Caco-2 (cell line): Measurements from ENCODE around the gene TYMP. TPM values are rescaled to one million over a fixed set of nuclear protein-coding genes. Genes with fewer than 3 reads are reported as not detected.

Source experiments
- BruUV-seq: library from RNA; stranded (reverse); fragments of 400-500 nt; replicated peaks from 2 replicates; lab custom pipeline; 2021; lab: Mats Ljungman, UMichigan
- CTCF ChIA-PET: fragments of 300-600 bp; sonication (Branson Sonifier 250); formaldehyde crosslinking; loops from one replicate; lab custom pipeline; 2022; ENCODE audit warnings: antibody characterized with exemption; lab: Charles Lee
- POLR2A ChIA-PET: fragments of 300-600 bp; sonication (Branson Sonifier 250); formaldehyde crosslinking; loops from one replicate; lab custom pipeline; 2022; ENCODE audit warnings: antibody characterized with exemption; lab: Charles Lee
- DNase-seq, 2 experiments: peaks; one replicate each; pipeline versions ENCODE4 v3.0.0 to v3.0.0-alpha.2; 2020 to 2022
- H3K27me3 ChIP-seq: replicated peaks from 2 replicates; pipeline ENCODE4 v1.6.0; 2011; ENCODE audit warnings: low read length; ENCODE audit not compliant: control insufficient read depth, insufficient read depth
- H3K36me3 ChIP-seq: 2 replicates; pipeline ENCODE4 v1.5.1; 2011; ENCODE audit warnings: low read length; ENCODE audit not compliant: control insufficient read depth, insufficient read depth
- H3K4me1 ChIP-seq: fragments of 250-450 bp; sonication (Bioruptor Pico); 2 replicates; pipeline ENCODE4 v1.5.1; 2020; ENCODE audit warnings: mild to moderate bottlenecking
- H3K4me3 ChIP-seq: 2 replicates; pipeline ENCODE4 v1.5.1; 2011; ENCODE audit warnings: low read depth, mild to moderate bottlenecking, control low read depth, low read length
- H3K9me3 ChIP-seq: fragments of 250-450 bp; sonication (Bioruptor Pico); 2 replicates; pipeline ENCODE4 v1.5.1; 2020; ENCODE audit warnings: mild to moderate bottlenecking, moderate library complexity
- H3K27ac Mint-ChIP-seq: one replicate; pipeline ENCODE4 v1.8.0; 2022; ENCODE audit warnings: mixed read lengths; ENCODE audit not compliant: unreplicated experiment
- H3K27me3 Mint-ChIP-seq: one replicate; pipeline ENCODE4 v1.8.0; 2022; ENCODE audit warnings: mixed read lengths; ENCODE audit not compliant: insufficient read depth, unreplicated experiment
- H3K36me3 Mint-ChIP-seq: one replicate; pipeline ENCODE4 v1.8.0; 2022; ENCODE audit warnings: mild to moderate bottlenecking, mixed read lengths; ENCODE audit not compliant: insufficient read depth, unreplicated experiment
- H3K4me1 Mint-ChIP-seq: one replicate; pipeline ENCODE4 v1.8.0; 2022; ENCODE audit warnings: low read depth, mixed read lengths; ENCODE audit not compliant: unreplicated experiment
- H3K4me3 Mint-ChIP-seq: one replicate; pipeline ENCODE4 v1.8.0; 2022; ENCODE audit warnings: mild to moderate bottlenecking, moderate library complexity, mixed read lengths; ENCODE audit not compliant: unreplicated experiment
- H3K9me3 Mint-ChIP-seq: one replicate; pipeline ENCODE4 v1.8.0; 2022; ENCODE audit warnings: mixed read lengths; ENCODE audit not compliant: unreplicated experiment
- intact Hi-C: fragments of 100-400 bp; cut with micrococcal nuclease; formaldehyde crosslinking; loops from one replicate; pipeline ENCODE4 v1.10.0; 2022; ENCODE audit not compliant: unreplicated experiment
- total RNA-seq: library from RNA; stranded (reverse); gene quantifications from 2 replicates; pipeline ENCODE4 v1.2.3, GENCODE V29; 2022
- TF ChIP-seq, protein P1 (sequence below), 2 experiments: fragments of 200-600 bp in 1 of 2; IDR thresholded peaks; 1 replicate in 1 of 2; 2 replicates in 1 of 2; pipeline versions ENCODE4 v1.5.1 to v1.8.0; 2011 to 2022; ENCODE audit warnings: antibody characterized with exemption in 1 of 2, control low read depth in 1 of 2, inconsistent platforms in 1 of 2, low read depth in 1 of 2, low read length in 1 of 2, mild to moderate bottlenecking in 1 of 2, moderate library complexity in 1 of 2; ENCODE audit not compliant: insufficient read depth in 1 of 2, severe bottlenecking in 1 of 2, unreplicated experiment in 1 of 2

The TYMP gene
- total RNA-seq, 1 experiment from 2014 or later: 3.9 TPM

DNA sequence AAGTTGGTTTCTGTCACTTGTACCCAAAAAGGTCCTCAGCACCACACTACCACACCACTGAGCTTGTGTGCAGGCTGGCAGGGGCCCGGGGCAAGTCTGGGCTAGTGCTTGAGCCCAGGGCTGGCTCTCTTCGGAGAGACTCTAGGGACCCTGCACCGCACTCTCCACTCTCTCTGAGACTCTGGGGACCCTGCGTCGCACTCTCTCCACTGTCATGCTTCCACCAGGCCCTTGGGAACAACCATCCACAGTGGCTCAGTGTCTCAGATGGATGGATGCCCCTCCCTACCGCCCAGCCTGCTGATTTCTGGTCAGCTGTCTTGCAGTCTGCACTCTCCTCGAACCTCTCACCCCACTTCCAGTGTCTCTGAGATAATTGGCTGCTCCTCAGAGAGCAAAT, 52.9 kb downstream of the TYMP start:
- H3K4me3 Mint-ChIP-seq: no peak overlapping the region

More for the DNA sequence above, 52.9 kb downstream of the TYMP start:
- peaks cover 24% of the 10 kb centered on the region for H3K4me1 ChIP-seq
- no TSS peak for BruUV-seq
- Mint-ChIP-seq H3K27me3 (no peaks in the 10 kb centered on the region), H3K9me3 (no peaks in the 10 kb centered on the region), H3K4me1 (peaks cover 24% of the 10 kb centered on the region), H3K36me3 (no peaks in the 10 kb centered on the region), H3K27ac (no peak overlapping the region)
- CTCF ChIA-PET: no interaction called here
- no peak for DNase-seq
- no peaks in the 10 kb centered on the region for H3K27me3 ChIP-seq
- POLR2A ChIA-PET: no interaction called here
- peaks cover 4% of the 10 kb centered on the region; the same call in 1 of the 2 replicates for H3K36me3 ChIP-seq
- TF ChIP-seq, protein P1, sequence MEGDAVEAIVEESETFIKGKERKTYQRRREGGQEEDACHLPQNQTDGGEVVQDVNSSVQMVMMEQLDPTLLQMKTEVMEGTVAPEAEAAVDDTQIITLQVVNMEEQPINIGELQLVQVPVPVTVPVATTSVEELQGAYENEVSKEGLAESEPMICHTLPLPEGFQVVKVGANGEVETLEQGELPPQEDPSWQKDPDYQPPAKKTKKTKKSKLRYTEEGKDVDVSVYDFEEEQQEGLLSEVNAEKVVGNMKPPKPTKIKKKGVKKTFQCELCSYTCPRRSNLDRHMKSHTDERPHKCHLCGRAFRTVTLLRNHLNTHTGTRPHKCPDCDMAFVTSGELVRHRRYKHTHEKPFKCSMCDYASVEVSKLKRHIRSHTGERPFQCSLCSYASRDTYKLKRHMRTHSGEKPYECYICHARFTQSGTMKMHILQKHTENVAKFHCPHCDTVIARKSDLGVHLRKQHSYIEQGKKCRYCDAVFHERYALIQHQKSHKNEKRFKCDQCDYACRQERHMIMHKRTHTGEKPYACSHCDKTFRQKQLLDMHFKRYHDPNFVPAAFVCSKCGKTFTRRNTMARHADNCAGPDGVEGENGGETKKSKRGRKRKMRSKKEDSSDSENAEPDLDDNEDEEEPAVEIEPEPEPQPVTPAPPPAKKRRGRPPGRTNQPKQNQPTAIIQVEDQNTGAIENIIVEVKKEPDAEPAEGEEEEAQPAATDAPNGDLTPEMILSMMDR (IDR thresholded peaks at IDR 0.05; ENCODE audit: insufficient read depth in 1 of 2, low read depth in 1 of 2, low read length in 1 of 2, severe bottlenecking in 1 of 2, unreplicated experiment in 1 of 2): no peak
- no peak overlapping the region for H3K4me3 ChIP-seq
- no peaks in the 10 kb centered on the region for H3K9me3 ChIP-seq
- intact Hi-C loops: no loop called here

Other genes with a start within 250 kb of the TYMP start
- gene PLXNB2, start 222.4 kb downstream of the TYMP start, total RNA-seq: 260 and 262 TPM in 2 replicates
- 3.4 and 5.5 TPM in 2 replicates for gene DENND6B, start 203.0 kb downstream of the TYMP start, total RNA-seq
- gene PPP6R2, start 186.7 kb downstream of the TYMP start, total RNA-seq: 55.5 and 60.7 TPM in 2 replicates
- 77.8 and 82.8 TPM in 2 replicates for gene SBF1, start 55.0 kb downstream of the TYMP start, total RNA-seq
- 28.8 and 30.5 TPM in 2 replicates for gene ADM2, start 48.5 kb downstream of the TYMP start, total RNA-seq
- gene MIOX, start 43.2 kb downstream of the TYMP start, total RNA-seq: 0.32 TPM in 1 of 2 replicates, not detected in the other
- 68.8 and 77.1 TPM in 2 replicates for gene LMF2, start 22.3 kb downstream of the TYMP start, total RNA-seq
- gene NCAPH2, start 21.8 kb downstream of the TYMP start, total RNA-seq: 84.3 and 88.9 TPM in 2 replicates
- gene SCO2, start 4.4 kb downstream of the TYMP start, total RNA-seq: 3.0 and 6.5 TPM in 2 replicates
- gene KLHDC7B, start 15.9 kb upstream of the TYMP start, total RNA-seq: 1.1 and 2.0 TPM in 2 replicates
- gene SYCE3, start 32.9 kb upstream of the TYMP start, total RNA-seq: not detected in 2 replicates
- 19.8 and 24.6 TPM in 2 replicates for gene CPT1B, start 48.4 kb upstream of the TYMP start, total RNA-seq
- 43.3 and 45.4 TPM in 2 replicates for gene CHKB, start 52.8 kb upstream of the TYMP start, total RNA-seq
- gene MAPK8IP2, start 70.8 kb upstream of the TYMP start, total RNA-seq: 3.2 and 3.9 TPM in 2 replicates
- 11.5 TPM in 2 replicates for gene ARSA, start 98.1 kb upstream of the TYMP start, total RNA-seq
- 4.3 and 4.5 TPM in 2 replicates for gene SHANK3, start 142.8 kb upstream of the TYMP start, total RNA-seq
- not detected in 2 replicates for gene ACR, start 208.2 kb upstream of the TYMP start, total RNA-seq